ENCODE results near the gene TTI1.

Gene TTI1

GRCh38 chr20:38075161-38075998, 42.1 kb upstream of the TTI1 start:
- no peak for TF ChIP-seq CTCF (IDR thresholded peaks at IDR 0.05; ENCODE audit: low read depth, low read length, missing control alignments)
- no peak overlapping the region for H3K4me3 ChIP-seq (replicated peaks; ENCODE audit: low read depth, low read length)
- DNase-seq (ENCODE audit: extremely low read depth, low read depth) = no peak

- TF ChIP-seq CTCF (IDR thresholded peaks at IDR 0.05; ENCODE audit: low read depth, low read length, missing control alignments) = peak; percentile 74
- DNase-seq (ENCODE audit: extremely low read depth, low read depth) = peak; percentile 66
Measured at GRCh38 chr20:38073307-38074071, 40.2 kb upstream of the TTI1 start.

GRCh38 chr20:38072898-38073297, 39.6 kb upstream of the TTI1 start:
- no peak overlapping the region for H3K4me3 ChIP-seq (replicated peaks; ENCODE audit: low read depth, low read length)
- TF ChIP-seq CTCF (IDR thresholded peaks at IDR 0.05; ENCODE audit: low read depth, low read length, missing control alignments) = no peak
- no peak for DNase-seq (ENCODE audit: extremely low read depth, low read depth)

More at GRCh38 chr20:38073307-38074071, 40.2 kb upstream of the TTI1 start:
- no peak overlapping the region for H3K4me3 ChIP-seq (replicated peaks; ENCODE audit: low read depth, low read length)

- no peak for TF ChIP-seq CTCF (IDR thresholded peaks at IDR 0.05; ENCODE audit: low read depth, low read length, missing control alignments)
- DNase-seq (ENCODE audit: extremely low read depth, low read depth) = no peak
- H3K4me3 ChIP-seq (replicated peaks; ENCODE audit: low read depth, low read length) = no peak overlapping the region
Measured at GRCh38 chr20:38067717-38068365, 34.6 kb upstream of the TTI1 start.

- H3K4me3 ChIP-seq (replicated peaks; ENCODE audit: low read depth, low read length) = no peak overlapping the region
- no peak for TF ChIP-seq CTCF (IDR thresholded peaks at IDR 0.05; ENCODE audit: low read depth, low read length, missing control alignments)
- no peak for DNase-seq (ENCODE audit: extremely low read depth, low read depth)
Measured at GRCh38 chr20:38066969-38067716, 33.9 kb upstream of the TTI1 start.

GRCh38 chr20:38065764-38066375, 32.6 kb upstream of the TTI1 start:
- H3K4me3 ChIP-seq (replicated peaks; ENCODE audit: low read depth, low read length) = no peak overlapping the region
- TF ChIP-seq CTCF (IDR thresholded peaks at IDR 0.05; ENCODE audit: low read depth, low read length, missing control alignments) = no peak
- no peak for DNase-seq (ENCODE audit: extremely low read depth, low read depth)
